Measurements from ENCODE around the gene CORO2B. TPM values are rescaled to one million over a fixed set of nuclear protein-coding genes. Genes with fewer than 3 reads are reported as not detected.

CORO2B gene
- total and polyA plus RNA-seq, 2 experiments from 2014 or later = 1.6 to 4.6 TPM

GRCh38 chr15:68768321-68768720 is 189.5 kb downstream of the CORO2B start (continued):
- TF ChIP-seq EZH2phosphoT487 (IDR thresholded peaks at IDR 0.05; ENCODE audit: unreplicated experiment) = no peak

GRCh38 chr15:68769702-68770101 is 190.9 kb downstream of the CORO2B start:
- ATAC-seq = no peak
- Histone ChIP-seq H3K27ac (ENCODE audit: low read depth) (no peak overlapping the region), H3K79me2 (replicated peaks; ENCODE audit: insufficient read depth) (no peaks in the 10 kb centered on the region), H3K4me1 (ENCODE audit: insufficient read depth) (no peaks in the 10 kb centered on the region), H3F3A (replicated peaks; ENCODE audit: low read depth) (no peaks in the 10 kb centered on the region), H3K36me3 (ENCODE audit: insufficient read depth) (no peaks in the 10 kb centered on the region), H3K4me2 (no peak overlapping the region), H4K20me1 (replicated peaks; ENCODE audit: insufficient read depth) (no peaks in the 10 kb centered on the region), H3K9me2 (ENCODE audit: insufficient read depth) (0 out of 2 replicates have a peak, but pooled peaks cover 2% of the 10 kb centered on the region), H3K4me3 (no peak overlapping the region), H3K27me3 (ENCODE audit: insufficient read depth) (no peaks in the 10 kb centered on the region), H2AFZ (no peak overlapping the region)
- no peaks in the 10 kb centered on the region; the same call in 2 of the 3 replicates for H3K9me3 Mint-ChIP-seq
- peaks cover 5% of the 10 kb centered on the region for H3K27me3 Mint-ChIP-seq (ENCODE audit: insufficient read depth, low read depth, poor library complexity)
- H3K4me1 Mint-ChIP-seq = no peaks in the 10 kb centered on the region
- H3K27ac Mint-ChIP-seq = no peak overlapping the region
- DNase-seq (ENCODE audit: low spot score) = no peak
- no peak overlapping the region for H3K4me3 Mint-ChIP-seq
- H3K36me3 Mint-ChIP-seq (ENCODE audit: low read depth) = no peaks in the 10 kb centered on the region
- TF ChIP-seq STAT1 (IDR thresholded peaks at IDR 0.05; ENCODE audit: unreplicated experiment) = no peak
- no peak for TF ChIP-seq EZH2 (IDR thresholded peaks at IDR 0.05; ENCODE audit: low read depth, unreplicated experiment)

- H3K27ac Mint-ChIP-seq = no peak overlapping the region
- H3K27me3 ChIP-seq (ENCODE audit: insufficient read depth) = no peaks in the 10 kb centered on the region
- no peaks in the 10 kb centered on the region for H3K36me3 Mint-ChIP-seq (ENCODE audit: low read depth)
- H3K4me1 ChIP-seq (ENCODE audit: insufficient read depth) = no peaks in the 10 kb centered on the region
- no peaks in the 10 kb centered on the region for H3K4me1 Mint-ChIP-seq
- 0 out of 2 replicates have a peak, but pooled peaks cover 2% of the 10 kb centered on the region for H3K9me2 ChIP-seq (ENCODE audit: insufficient read depth)
- no peak for DNase-seq (ENCODE audit: low spot score)
- H3K27me3 Mint-ChIP-seq (ENCODE audit: insufficient read depth, low read depth, poor library complexity) = peaks cover 5% of the 10 kb centered on the region
- H2AFZ ChIP-seq = no peak overlapping the region
- H3K36me3 ChIP-seq (ENCODE audit: insufficient read depth) = no peaks in the 10 kb centered on the region
- no peaks in the 10 kb centered on the region for H3F3A ChIP-seq (replicated peaks; ENCODE audit: low read depth)
- H3K4me3 Mint-ChIP-seq = no peak overlapping the region
- H4K20me1 ChIP-seq (replicated peaks; ENCODE audit: insufficient read depth) = no peaks in the 10 kb centered on the region
- H3K79me2 ChIP-seq (replicated peaks; ENCODE audit: insufficient read depth) = no peaks in the 10 kb centered on the region
- H3K4me3 ChIP-seq = no peak overlapping the region
- no peak overlapping the region for H3K27ac ChIP-seq (ENCODE audit: low read depth)
- no peaks in the 10 kb centered on the region; the same call in 2 of the 3 replicates for H3K9me3 Mint-ChIP-seq
- ATAC-seq = no peak
- no peak overlapping the region for H3K4me2 ChIP-seq
- TF ChIP-seq ETS1 (IDR thresholded peaks at IDR 0.05) (no peak), POLR2AphosphoS5 (IDR thresholded peaks at IDR 0.05; ENCODE audit: low read depth) (no peak), JUNB (IDR thresholded peaks at IDR 0.05; ENCODE audit: unreplicated experiment) (no peak), REST (IDR thresholded peaks at IDR 0.05; ENCODE audit: unreplicated experiment) (no peak), EZH2phosphoT487 (IDR thresholded peaks at IDR 0.05; ENCODE audit: unreplicated experiment) (no peak), NANOG (IDR thresholded peaks at IDR 0.05; ENCODE audit: borderline replicate concordance) (no peak), ZNF114 (CRISPR knock-in tag; IDR thresholded peaks at IDR 0.05) (no peak), EZH2 (IDR thresholded peaks at IDR 0.05; ENCODE audit: low read depth, unreplicated experiment) (no peak), ZNF462 (CRISPR knock-in tag; IDR thresholded peaks at IDR 0.05) (no peak)
Measured at GRCh38 chr15:68770216-68770615, 191.4 kb downstream of the CORO2B start.

Measured in GM23338 (cell line).